B cell (primary cell): Measurements from ENCODE around the gene LSM4. TPM values are rescaled to one million over a fixed set of nuclear protein-coding genes. Genes with fewer than 3 reads are reported as not detected.
A peak's percentile ranks its signal among the peaks of the same experiment; 100 is the strongest.

Experiments used
- ATAC-seq: fragments of 200-7000 bp; cut with Tn5 transposase; one replicate; pipeline ENCODE4 v1.10.0; 2021; ENCODE audit warnings: low read depth, mild to moderate bottlenecking, moderate number of reproducible peaks, moderate library complexity
- CTCF ChIA-PET: fragments of 350-600 bp; sonication (Branson Sonifier 250); formaldehyde crosslinking; loops from one replicate; lab custom pipeline; 2021; ENCODE audit warnings: antibody characterized with exemption, inconsistent platforms; lab: Charles Lee
- POLR2A ChIA-PET: fragments of 350-600 bp; sonication (Branson Sonifier 250); formaldehyde crosslinking; loops from one replicate; lab custom pipeline; 2021; ENCODE audit warnings: antibody characterized with exemption; lab: Charles Lee
- DNase-seq: peaks from one replicate; pipeline ENCODE4 v3.0.0; 2013
- H2AFZ ChIP-seq: 2 replicates; pipeline ENCODE4 v1.6.1; 2012; ENCODE audit warnings: mild to moderate bottlenecking, low read depth, low read length; ENCODE audit not compliant: insufficient read depth, poor library complexity, severe bottlenecking
- H3K27ac ChIP-seq, 2 donors: 1 replicate in 1 of 2; 2 replicates in 1 of 2; pipeline ENCODE4 v1.5.1; 2012 to 2013; ENCODE audit warnings: low read length in 2 of 2, mild to moderate bottlenecking in 2 of 2, moderate library complexity in 1 of 2
- H3K27me3 ChIP-seq, 4 experiments: fragments of 200-600 bp in 1 of 4; sonication (generic) in 1 of 4; replicated peaks in 1 of 4; 1 replicate in 2 of 4; 2 replicates in 2 of 4; pipeline versions ENCODE4 v1.6.1 to v1.7.0; 2013 to 2016; ENCODE audit warnings: low read length in 3 of 4, mild to moderate bottlenecking in 2 of 4, mixed read lengths in 1 of 4, moderate library complexity in 1 of 4; ENCODE audit not compliant: insufficient read depth in 4 of 4, control insufficient read depth in 3 of 4; ENCODE audit errors: control extremely low read depth in 1 of 4
- H3K36me3 ChIP-seq, 2 experiments: replicated peaks in 1 of 2; 1 replicate in 1 of 2; 2 replicates in 1 of 2; pipeline versions ENCODE4 v1.6.1 to v1.7.1; 2013; ENCODE audit warnings: low read length in 1 of 2; ENCODE audit not compliant: insufficient read depth in 2 of 2, control insufficient read depth in 1 of 2; ENCODE audit errors: control extremely low read depth in 1 of 2, extremely low read depth in 1 of 2
- H3K4me1 ChIP-seq, 2 donors: fragments of 200-600 bp in 1 of 2; sonication (generic) in 1 of 2; 1 replicate in 1 of 2; 2 replicates in 1 of 2; pipeline versions ENCODE4 v1.5.1 to v1.6.1; 2013 to 2017; ENCODE audit warnings: low read length in 2 of 2; ENCODE audit not compliant: control insufficient read depth in 2 of 2, insufficient read depth in 2 of 2
- H3K4me2 ChIP-seq: replicated peaks from 2 replicates; pipeline ENCODE3; 2012; ENCODE audit warnings: mild to moderate bottlenecking, low read depth, low read length; ENCODE audit not compliant: poor library complexity, severe bottlenecking
- H3K4me3 ChIP-seq, 5 experiments: fragments of 200-600 bp in 1 of 5; sonication (generic) in 1 of 5; 1 replicate in 3 of 5; 2 replicates in 2 of 5; pipeline versions ENCODE4 v1.5.1 to v1.7.0; 2011 to 2016; ENCODE audit warnings: low read length in 4 of 5, mild to moderate bottlenecking in 4 of 5, low read depth in 2 of 5, control low read depth in 1 of 5, moderate library complexity in 1 of 5; ENCODE audit not compliant: insufficient read depth in 1 of 5; ENCODE audit errors: control extremely low read depth in 1 of 5, extremely low read depth in 1 of 5
- H3K79me2 ChIP-seq: fragments of 200-600 bp; sonication (generic); one replicate; pipeline ENCODE4 v1.6.0; 2016; ENCODE audit warnings: low read length; ENCODE audit not compliant: control insufficient read depth, insufficient read depth
- H3K9ac ChIP-seq: fragments of 200-600 bp; sonication (generic); 2 replicates; pipeline ENCODE4 v1.6.1; 2017; ENCODE audit warnings: mild to moderate bottlenecking, low read length, moderate library complexity
- H3K9me3 ChIP-seq, 3 donors: one replicate each; pipeline versions ENCODE4 v1.6.1 to v1.7.1; 2013; ENCODE audit warnings: low read length in 2 of 3; ENCODE audit not compliant: control insufficient read depth in 2 of 3, insufficient read depth in 1 of 3; ENCODE audit errors: control extremely low read depth in 1 of 3
- H4K20me1 ChIP-seq: 2 replicates; pipeline ENCODE4 v1.6.0; 2012; ENCODE audit warnings: mild to moderate bottlenecking, low read length; ENCODE audit not compliant: insufficient read depth, control insufficient read depth, poor library complexity, severe bottlenecking
- H3K27ac Mint-ChIP-seq: one replicate; pipeline ENCODE4 v1.8.0; 2021; ENCODE audit warnings: mixed read lengths
- H3K27me3 Mint-ChIP-seq: one replicate; pipeline ENCODE4 v1.8.0; 2021; ENCODE audit warnings: mixed read lengths
- H3K4me1 Mint-ChIP-seq: one replicate; pipeline ENCODE4 v1.8.0; 2021; ENCODE audit warnings: mixed read lengths
- H3K4me3 Mint-ChIP-seq: one replicate; pipeline ENCODE4 v1.8.0; 2021; ENCODE audit warnings: mixed read lengths
- H3K9me3 Mint-ChIP-seq: one replicate; pipeline ENCODE4 v1.8.0; 2022; ENCODE audit warnings: mixed read lengths; ENCODE audit not compliant: insufficient read depth
- EZH2 ChIP-seq: IDR thresholded peaks from 2 replicates; pipeline ENCODE4 v1.6.1; 2012; ENCODE audit warnings: borderline replicate concordance, low read depth, mild to moderate bottlenecking, moderate library complexity, low read length; ENCODE audit not compliant: insufficient read depth, poor library complexity, severe bottlenecking
- WGBS: methylation state at CpG from one replicate; pipeline ENCODE4 v1.1.5; 2013; ENCODE audit warnings: missing lambda C conversion rate; ENCODE audit not compliant: insufficient coverage; 5-methylcytosine and 5-hydroxymethylcytosine counted together
- intact Hi-C: fragments of 100-400 bp; cut with micrococcal nuclease; formaldehyde crosslinking; loops from one replicate; pipeline ENCODE4 v1.10.0; 2022
- polyA plus RNA-seq: library from polyadenylated mRNA; depleted of rRNA; stranded (reverse); fragments of >200 nt; gene quantifications from 2 replicates; pipeline ENCODE4 v1.2.3, GENCODE V29; 2012
- total RNA-seq, 2 donors: library from RNA; stranded (reverse); fragments of 120-200 nt in 1 of 2; gene quantifications; 1 replicate in 1 of 2; 2 replicates in 1 of 2; pipeline versions ENCODE4 v1.2.3 to v1.2.4, GENCODE V29; 2013 to 2022
- TF ChIP-seq, protein P1 (sequence below): fragments of 200-600 bp; IDR thresholded peaks from one replicate; pipeline ENCODE4 v1.8.0; 2022; ENCODE audit warnings: antibody characterized with exemption, mild to moderate bottlenecking

LSM4 gene
- total and polyA plus RNA-seq, 2 donors (not counting 1 experiment from before 2014, with no cell fraction given): 66.3 to 86.1 TPM

DNA sequence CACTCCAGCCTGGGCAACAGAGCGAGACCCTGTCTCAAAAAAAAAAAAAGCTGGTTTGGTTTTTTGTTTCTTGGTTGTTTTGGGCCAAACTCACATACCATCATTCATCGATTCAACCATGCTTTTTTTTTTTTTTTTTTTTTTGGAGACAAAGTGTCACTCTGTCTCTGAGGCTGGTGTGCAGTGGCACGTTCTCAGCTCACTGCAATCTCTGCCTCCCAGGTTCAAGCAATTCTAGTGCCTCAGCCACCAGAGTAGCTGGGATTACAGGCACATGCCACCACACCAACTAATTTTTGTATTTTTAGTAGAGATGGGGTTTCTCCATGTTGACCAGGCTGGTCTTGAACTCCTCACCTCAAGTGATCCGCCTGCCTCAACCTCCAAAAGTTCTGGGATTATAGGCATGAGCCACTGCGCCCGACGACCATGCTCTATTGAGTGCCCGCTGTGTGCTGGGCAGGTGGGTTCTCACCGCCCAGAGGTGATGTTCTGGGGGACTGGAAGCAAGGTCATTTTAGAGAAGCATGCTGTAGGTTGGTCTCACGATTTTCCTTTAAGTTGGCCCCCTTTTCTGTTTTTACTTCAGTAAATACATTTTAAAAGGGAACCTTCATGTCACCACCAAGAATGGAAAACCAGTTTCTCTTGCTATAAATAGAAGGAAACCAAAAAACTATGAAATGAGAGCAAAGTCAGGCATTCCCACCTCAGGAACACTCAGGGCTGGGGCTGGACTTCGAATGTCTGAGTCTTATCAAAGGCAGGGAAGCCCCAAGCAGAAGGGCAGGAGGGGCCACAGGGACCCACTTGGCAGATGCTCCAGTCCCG is 33.2 kb downstream of the LSM4 start:
- Histone ChIP-seq H3K9ac (no peak overlapping the region), H3K27ac (peak overlapping the region; percentile 100), H2AFZ (no peak overlapping the region), H3K27me3 (no peaks in the 10 kb centered on the region), H3K4me1 (peaks cover 50 to 73% of the 10 kb centered on the region in 2 donors), H3K36me3 (no peaks in the 10 kb centered on the region), H3K4me3 (peak overlapping the region in 1 of 5 experiments; percentile 20), H3K79me2 (no peaks in the 10 kb centered on the region), H4K20me1 (no peaks in the 10 kb centered on the region), H3K4me2 (peak overlapping the region; percentile 99), H3K9me3 (no peaks in the 10 kb centered on the region)
- intact Hi-C loops: loop anchor here (1.0 to 5.0 kb wide), 4 partner anchors 7 to 267 kb away; partner anchors contain the start of gene LSM4
- CTCF ChIA-PET: interaction anchor here (0.6 to 6.5 kb wide), 7 partner anchors 9 to 1214 kb away, joined by 3 to 138 read pairs (median 6); partner anchors contain the start of genes JUND and LSM4
- no peaks in the 10 kb centered on the region for H3K9me3 Mint-ChIP-seq
- H3K4me3 Mint-ChIP-seq: peak overlapping the region; percentile 82
- WGBS: 20% methylated on average over 2 of the region's 12 CpGs
- DNase-seq (peak; percentile 25), ATAC-seq (no peak)
- POLR2A ChIA-PET: interaction anchor here (0.6 to 6.6 kb wide), 9 partner anchors 10 to 872 kb away, joined by 3 to 318 read pairs (median 7); partner anchors contain the start of gene JUND
- TF ChIP-seq, protein P1, sequence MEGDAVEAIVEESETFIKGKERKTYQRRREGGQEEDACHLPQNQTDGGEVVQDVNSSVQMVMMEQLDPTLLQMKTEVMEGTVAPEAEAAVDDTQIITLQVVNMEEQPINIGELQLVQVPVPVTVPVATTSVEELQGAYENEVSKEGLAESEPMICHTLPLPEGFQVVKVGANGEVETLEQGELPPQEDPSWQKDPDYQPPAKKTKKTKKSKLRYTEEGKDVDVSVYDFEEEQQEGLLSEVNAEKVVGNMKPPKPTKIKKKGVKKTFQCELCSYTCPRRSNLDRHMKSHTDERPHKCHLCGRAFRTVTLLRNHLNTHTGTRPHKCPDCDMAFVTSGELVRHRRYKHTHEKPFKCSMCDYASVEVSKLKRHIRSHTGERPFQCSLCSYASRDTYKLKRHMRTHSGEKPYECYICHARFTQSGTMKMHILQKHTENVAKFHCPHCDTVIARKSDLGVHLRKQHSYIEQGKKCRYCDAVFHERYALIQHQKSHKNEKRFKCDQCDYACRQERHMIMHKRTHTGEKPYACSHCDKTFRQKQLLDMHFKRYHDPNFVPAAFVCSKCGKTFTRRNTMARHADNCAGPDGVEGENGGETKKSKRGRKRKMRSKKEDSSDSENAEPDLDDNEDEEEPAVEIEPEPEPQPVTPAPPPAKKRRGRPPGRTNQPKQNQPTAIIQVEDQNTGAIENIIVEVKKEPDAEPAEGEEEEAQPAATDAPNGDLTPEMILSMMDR: no peak
- TF ChIP-seq EZH2: no peak
- peaks cover 63% of the 10 kb centered on the region for H3K4me1 Mint-ChIP-seq
- peak overlapping the region; percentile 93 for H3K27ac Mint-ChIP-seq
- no peaks in the 10 kb centered on the region for H3K27me3 Mint-ChIP-seq
